GM19043 (cell line): Measurements from ENCODE around the gene PCNX2.
"Not testable (repeated sequence)": the region's sequence is repeated elsewhere in the genome, so short reads cannot be mapped to it uniquely, and the experiment has no call there.

Experiments used
- ATAC-seq: cut with Tn5 transposase; IDR thresholded peaks from one replicate; pipeline ENCODE4 v1.9.1; 2021; ENCODE audit warnings: low read depth; ENCODE audit not compliant: unreplicated experiment

PCNX2 gene

GRCh38 chr1:233179638-233180037 lies 115.9 kb downstream of the PCNX2 start:
- not testable (repeated sequence) for ATAC-seq

GRCh38 chr1:233172201-233172600 lies 123.3 kb downstream of the PCNX2 start:
- no peak for ATAC-seq

GRCh38 chr1:233170741-233171140 lies 124.8 kb downstream of the PCNX2 start:
- ATAC-seq, result no peak

DNA sequence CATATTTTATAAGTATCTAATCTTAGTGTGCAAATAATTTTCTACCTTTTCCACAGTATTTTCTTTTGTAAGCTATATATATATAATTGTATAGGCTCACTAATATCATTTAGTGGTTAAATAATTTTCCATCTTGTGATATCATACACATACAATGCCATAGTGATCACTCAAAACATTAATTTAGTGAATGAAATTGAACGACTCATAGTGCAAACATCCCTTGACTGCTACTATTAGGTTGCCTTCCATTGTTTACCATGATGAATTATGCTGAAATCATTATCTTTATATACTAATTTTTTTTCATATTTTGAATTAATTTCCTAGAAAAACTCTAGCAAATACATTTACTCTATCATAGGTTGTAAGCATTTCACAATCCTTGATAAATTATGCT lies 127.1 kb downstream of the PCNX2 start:
- no peak for ATAC-seq

DNA sequence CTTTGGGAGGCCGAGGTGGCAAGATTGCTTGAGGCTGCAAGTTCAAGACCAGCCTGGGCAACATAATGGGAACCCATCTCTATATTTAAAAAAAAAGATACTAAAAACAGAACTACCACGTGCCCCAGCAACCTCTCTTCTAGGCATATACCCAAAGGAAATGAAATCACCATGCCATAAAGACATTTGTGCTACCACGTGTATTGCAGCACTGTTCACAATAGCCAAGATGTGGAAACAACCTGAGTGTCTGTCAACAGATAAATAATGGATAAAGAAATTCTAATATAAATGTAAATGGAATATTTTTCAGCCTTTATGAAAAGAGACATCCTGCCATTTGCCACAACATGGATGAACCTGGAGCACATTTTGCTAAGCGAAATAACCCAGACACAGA lies 128.6 kb downstream of the PCNX2 start:
- no peak for ATAC-seq

DNA sequence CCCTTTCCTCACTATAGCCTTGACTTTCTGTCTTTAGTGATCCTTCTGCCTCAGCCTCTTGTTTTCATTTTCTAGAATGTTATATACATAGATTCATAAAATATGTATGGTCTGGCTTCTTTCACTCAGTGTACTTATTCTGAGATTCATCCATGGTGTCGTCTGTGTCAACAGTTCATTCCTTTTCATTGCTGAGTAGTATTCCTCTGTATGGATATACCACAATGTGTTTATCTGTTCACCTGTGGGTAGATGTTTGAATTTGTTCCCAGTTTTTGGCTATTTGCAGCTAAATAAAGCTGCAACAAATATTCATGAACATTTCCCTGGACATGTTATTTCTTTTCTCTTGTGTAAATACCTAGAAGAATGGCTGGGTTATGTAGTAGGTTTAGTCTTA lies 131.8 kb downstream of the PCNX2 start:
- ATAC-seq, result no peak

- no peak for ATAC-seq
Measured at GRCh38 chr1:233158322-233158721, 137.2 kb downstream of the PCNX2 start.

DNA sequence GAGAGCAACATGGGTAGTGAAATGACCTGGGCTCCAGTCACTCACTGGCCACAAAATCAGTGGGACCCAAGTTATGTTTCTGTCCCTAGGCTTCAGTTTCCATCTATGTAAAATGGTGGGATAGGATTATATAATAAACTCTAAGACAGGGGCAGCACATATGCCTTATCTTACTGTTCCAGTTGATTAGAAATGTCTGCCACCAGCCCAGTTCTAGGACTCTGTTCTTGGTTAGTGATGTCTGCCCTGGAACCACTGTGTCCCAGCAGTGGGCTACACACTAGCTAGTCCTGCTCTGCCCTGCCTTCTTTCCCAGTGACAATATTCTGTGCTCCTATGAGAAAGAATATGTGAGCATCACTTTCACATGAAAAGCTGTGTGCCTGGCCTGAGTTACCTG lies 138.3 kb downstream of the PCNX2 start:
- no peak for ATAC-seq

- no peak for ATAC-seq
Measured at GRCh38 chr1:233151861-233152260, 143.7 kb downstream of the PCNX2 start.

DNA sequence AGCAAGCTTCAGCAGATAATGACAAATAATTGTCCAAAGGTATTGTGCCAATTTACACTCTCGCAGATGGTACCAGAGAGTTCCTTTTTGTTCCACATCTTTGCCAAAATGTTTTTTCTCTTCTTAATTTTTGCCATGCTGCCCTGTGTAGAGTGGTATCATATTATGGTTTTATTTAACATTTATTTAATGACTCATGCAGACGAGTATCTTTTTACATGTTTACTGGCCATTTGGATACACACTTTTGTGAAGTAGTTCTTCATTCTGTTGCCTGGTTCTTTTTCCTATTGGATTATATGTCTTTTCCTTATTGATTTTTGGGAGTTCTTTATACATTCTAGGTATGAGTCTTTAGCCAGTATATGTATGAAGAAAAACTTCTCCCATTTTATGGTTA lies 151.1 kb downstream of the PCNX2 start:
- no peak for ATAC-seq

DNA sequence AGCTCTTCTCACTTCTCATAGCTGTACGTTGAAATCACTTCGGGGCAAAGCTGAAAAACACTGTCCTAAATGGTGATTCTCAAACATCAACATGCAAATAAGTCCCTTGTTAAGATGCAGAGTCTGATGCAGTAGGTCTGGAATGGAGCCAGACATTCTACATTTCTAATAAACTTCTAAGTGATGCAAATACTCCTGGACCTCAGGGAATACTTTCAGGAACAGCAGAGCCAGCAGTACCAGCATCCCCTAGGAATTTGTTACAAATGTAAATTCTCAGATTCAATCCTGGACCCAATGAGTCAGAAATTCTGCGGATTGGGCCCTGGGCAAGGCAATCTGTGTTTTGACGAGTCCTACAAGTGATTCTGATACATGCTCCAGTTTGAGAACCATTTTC lies 152.3 kb downstream of the PCNX2 start:
- no peak for ATAC-seq

- no peak for ATAC-seq
Measured at GRCh38 chr1:233140974-233141373, 154.6 kb downstream of the PCNX2 start.

GRCh38 chr1:233140499-233140898 lies 155.0 kb downstream of the PCNX2 start:
- ATAC-seq, result no peak

GRCh38 chr1:233138788-233139585 lies 156.5 kb downstream of the PCNX2 start:
- ATAC-seq, result no peak

DNA sequence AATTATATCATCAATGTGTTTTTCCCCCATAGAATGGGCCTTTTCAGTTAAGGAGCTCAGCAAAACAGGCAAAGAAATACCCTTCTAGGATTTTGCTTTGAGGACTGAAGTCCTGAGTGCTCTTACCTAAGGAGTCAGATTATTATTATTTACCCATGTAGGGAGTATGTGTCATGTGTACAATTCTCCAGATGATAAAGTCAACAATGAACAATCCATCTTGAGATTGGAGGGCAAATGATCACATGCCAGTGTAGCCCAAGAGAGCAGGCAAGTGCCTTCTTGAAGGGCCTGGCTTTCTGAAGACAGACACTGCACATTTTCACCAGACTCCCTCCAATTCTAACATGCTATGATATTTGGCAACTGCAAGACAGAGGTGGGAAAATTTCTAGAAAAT lies 159.7 kb downstream of the PCNX2 start:
- ATAC-seq, result no peak

- ATAC-seq, result no peak
Measured at GRCh38 chr1:233132445-233132844, 163.1 kb downstream of the PCNX2 start.

GRCh38 chr1:233129031-233129430 lies 166.5 kb downstream of the PCNX2 start:
- not testable (repeated sequence) for ATAC-seq

- ATAC-seq, result no peak
Measured at GRCh38 chr1:233127157-233127556, 168.4 kb downstream of the PCNX2 start.

DNA sequence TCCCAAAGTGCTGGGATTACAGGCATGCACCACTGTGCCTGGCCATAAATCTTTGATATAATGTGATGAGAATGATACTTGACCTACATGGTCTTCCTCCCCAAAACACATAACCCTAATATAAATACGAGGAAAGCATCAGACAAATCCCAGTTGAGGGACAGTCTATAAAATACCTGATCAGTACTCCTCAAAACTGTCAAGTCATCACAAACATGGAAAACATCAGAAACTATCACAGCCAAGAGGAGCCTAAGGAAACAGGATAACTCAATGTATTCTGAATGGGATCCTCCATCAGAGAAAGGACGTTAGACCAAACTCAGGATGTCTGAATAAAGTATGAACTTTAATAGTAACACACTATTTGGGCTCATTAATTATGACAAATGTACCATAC lies 172.7 kb downstream of the PCNX2 start:
- ATAC-seq, result no peak

- ATAC-seq, result no peak
Measured at GRCh38 chr1:233121947-233122559, 173.5 kb downstream of the PCNX2 start.

- no peak for ATAC-seq
Measured at GRCh38 chr1:233114860-233115259, 180.7 kb downstream of the PCNX2 start.

DNA sequence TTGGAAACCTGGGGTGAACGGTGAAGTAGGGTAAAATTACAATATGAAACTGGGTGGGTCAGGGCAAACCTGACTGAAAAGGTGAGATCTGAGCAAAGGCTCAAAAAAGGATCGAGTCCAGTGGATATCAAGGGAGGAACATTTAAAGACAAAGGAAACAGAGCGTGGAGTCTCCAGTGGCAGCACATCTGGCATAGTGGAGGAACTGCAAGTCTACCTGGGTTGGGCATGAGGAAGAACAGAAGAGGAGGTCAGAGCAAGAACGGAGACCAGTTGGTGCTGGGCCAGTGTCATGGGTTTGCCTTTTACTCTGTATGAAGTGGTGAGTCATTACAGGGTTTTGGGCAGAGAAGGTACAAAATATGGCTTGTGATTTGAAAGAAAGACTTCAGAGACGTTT lies 181.4 kb downstream of the PCNX2 start:
- no peak for ATAC-seq
